Measurements from ENCODE around the gene CARMIL1.

DNA sequence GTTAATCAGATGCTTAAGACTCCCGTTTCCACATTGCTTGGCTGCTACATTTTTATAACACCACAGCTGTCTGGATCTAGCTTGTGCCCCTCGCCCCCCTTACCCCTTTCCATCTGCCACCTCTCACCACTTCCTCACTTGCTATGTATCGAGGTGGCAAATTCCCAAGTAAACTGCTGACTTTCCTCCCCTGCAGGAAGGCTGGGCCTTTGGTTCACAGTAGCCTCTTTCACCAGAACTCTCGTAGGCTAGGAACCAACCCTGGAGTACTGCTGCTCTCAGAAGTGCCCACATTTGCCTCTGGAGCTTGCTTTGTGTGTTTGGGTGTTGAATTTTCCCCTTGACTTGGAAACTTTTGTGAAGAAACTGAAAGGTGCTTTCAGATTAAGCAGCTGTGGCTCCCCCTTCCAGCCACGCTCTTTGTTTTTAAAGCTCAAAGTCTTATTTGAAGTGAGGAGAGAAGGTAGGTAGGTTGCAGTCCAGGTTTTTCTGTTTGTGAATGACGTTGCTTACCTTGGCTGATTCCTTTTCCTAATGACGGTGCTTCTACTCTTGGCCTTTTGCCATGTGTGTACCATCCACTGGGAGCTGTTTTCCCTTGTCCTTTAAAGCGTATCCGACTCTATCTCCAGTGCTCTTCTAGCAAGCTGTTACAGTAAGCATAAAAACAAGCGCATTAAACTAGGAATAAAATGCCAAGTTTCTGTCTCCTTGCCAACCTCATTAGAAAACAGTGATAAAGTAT is 90.4 kb downstream of the CARMIL1 start:
- TF ChIP-seq, protein P1, sequence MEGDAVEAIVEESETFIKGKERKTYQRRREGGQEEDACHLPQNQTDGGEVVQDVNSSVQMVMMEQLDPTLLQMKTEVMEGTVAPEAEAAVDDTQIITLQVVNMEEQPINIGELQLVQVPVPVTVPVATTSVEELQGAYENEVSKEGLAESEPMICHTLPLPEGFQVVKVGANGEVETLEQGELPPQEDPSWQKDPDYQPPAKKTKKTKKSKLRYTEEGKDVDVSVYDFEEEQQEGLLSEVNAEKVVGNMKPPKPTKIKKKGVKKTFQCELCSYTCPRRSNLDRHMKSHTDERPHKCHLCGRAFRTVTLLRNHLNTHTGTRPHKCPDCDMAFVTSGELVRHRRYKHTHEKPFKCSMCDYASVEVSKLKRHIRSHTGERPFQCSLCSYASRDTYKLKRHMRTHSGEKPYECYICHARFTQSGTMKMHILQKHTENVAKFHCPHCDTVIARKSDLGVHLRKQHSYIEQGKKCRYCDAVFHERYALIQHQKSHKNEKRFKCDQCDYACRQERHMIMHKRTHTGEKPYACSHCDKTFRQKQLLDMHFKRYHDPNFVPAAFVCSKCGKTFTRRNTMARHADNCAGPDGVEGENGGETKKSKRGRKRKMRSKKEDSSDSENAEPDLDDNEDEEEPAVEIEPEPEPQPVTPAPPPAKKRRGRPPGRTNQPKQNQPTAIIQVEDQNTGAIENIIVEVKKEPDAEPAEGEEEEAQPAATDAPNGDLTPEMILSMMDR (IDR thresholded peaks at IDR 0.05; ENCODE audit: insufficient read depth, low read depth, low read length) = no peak
- TF ChIP-seq EZH2 (IDR thresholded peaks at IDR 0.05; ENCODE audit: insufficient read depth, low read length) = no peak

Data from astrocyte (in vitro differentiated cells and primary cell).